Parathyroid adenoma (tissue), 2 donors: ENCODE data around the gene NOL9.

Experiments
- H2AFZ ChIP-seq: fragments of 300-600 bp; sonication (generic); one replicate; pipeline ENCODE4 v1.7.0; 2017; ENCODE audit warnings: antibody characterized with exemption, mild to moderate bottlenecking
- H3K27ac ChIP-seq: fragments of 300-600 bp; sonication (generic); one replicate; pipeline ENCODE4 v1.7.0; 2017
- H3K27me3 ChIP-seq: fragments of 300-600 bp; sonication (generic); one replicate; pipeline ENCODE4 v1.7.0; 2017; ENCODE audit warnings: low read length; ENCODE audit not compliant: control insufficient read depth, insufficient read depth
- H3K36me3 ChIP-seq: fragments of 300-600 bp; sonication (generic); one replicate; pipeline ENCODE4 v1.7.0; 2017; ENCODE audit warnings: low read length; ENCODE audit not compliant: control insufficient read depth, insufficient read depth
- H3K4me1 ChIP-seq: fragments of 300-600 bp; sonication (generic); one replicate; pipeline ENCODE4 v1.7.0; 2017; ENCODE audit warnings: control low read depth
- H3K4me2 ChIP-seq: fragments of 300-600 bp; sonication (generic); one replicate; pipeline ENCODE4 v1.7.0; 2017; ENCODE audit warnings: low read length
- H3K4me3 ChIP-seq: fragments of 300-600 bp; sonication (generic); one replicate; pipeline ENCODE4 v1.7.0; 2017; ENCODE audit warnings: low read depth, low read length
- H3K79me2 ChIP-seq: fragments of 300-600 bp; sonication (generic); one replicate; pipeline ENCODE4 v1.7.0; 2017; ENCODE audit warnings: control low read depth
- H3K9ac ChIP-seq: fragments of 300-600 bp; sonication (generic); one replicate; pipeline ENCODE4 v1.7.0; 2017; ENCODE audit warnings: mild to moderate bottlenecking
- H3K9me3 ChIP-seq: fragments of 300-600 bp; sonication (generic); one replicate; pipeline ENCODE4 v1.7.0; 2017; ENCODE audit warnings: low read length; ENCODE audit not compliant: control insufficient read depth
- TF ChIP-seq, protein P1 (sequence below): fragments of 300-600 bp; sonication (generic); IDR thresholded peaks from one replicate; pipeline ENCODE4 v1.7.0; 2017; ENCODE audit warnings: antibody characterized with exemption, mild to moderate bottlenecking
- donor health status: primary hyperparathyroidism.

Gene NOL9

GRCh38 chr1:6515771-6516170, 38.5 kb downstream of the NOL9 start:
- H3K4me3 ChIP-seq = no peak overlapping the region
- H3K9ac ChIP-seq = no peak overlapping the region
- no peaks in the 10 kb centered on the region for H3K27me3 ChIP-seq
- no peaks in the 10 kb centered on the region for H3K9me3 ChIP-seq
- TF ChIP-seq, protein P1, sequence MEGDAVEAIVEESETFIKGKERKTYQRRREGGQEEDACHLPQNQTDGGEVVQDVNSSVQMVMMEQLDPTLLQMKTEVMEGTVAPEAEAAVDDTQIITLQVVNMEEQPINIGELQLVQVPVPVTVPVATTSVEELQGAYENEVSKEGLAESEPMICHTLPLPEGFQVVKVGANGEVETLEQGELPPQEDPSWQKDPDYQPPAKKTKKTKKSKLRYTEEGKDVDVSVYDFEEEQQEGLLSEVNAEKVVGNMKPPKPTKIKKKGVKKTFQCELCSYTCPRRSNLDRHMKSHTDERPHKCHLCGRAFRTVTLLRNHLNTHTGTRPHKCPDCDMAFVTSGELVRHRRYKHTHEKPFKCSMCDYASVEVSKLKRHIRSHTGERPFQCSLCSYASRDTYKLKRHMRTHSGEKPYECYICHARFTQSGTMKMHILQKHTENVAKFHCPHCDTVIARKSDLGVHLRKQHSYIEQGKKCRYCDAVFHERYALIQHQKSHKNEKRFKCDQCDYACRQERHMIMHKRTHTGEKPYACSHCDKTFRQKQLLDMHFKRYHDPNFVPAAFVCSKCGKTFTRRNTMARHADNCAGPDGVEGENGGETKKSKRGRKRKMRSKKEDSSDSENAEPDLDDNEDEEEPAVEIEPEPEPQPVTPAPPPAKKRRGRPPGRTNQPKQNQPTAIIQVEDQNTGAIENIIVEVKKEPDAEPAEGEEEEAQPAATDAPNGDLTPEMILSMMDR = no peak
- no peaks in the 10 kb centered on the region for H3K79me2 ChIP-seq
- no peaks in the 10 kb centered on the region for H3K36me3 ChIP-seq
- no peak overlapping the region for H3K27ac ChIP-seq
- H3K4me2 ChIP-seq = no peak overlapping the region
- H3K4me1 ChIP-seq = peaks cover 10% of the 10 kb centered on the region
- H2AFZ ChIP-seq = no peak overlapping the region

DNA sequence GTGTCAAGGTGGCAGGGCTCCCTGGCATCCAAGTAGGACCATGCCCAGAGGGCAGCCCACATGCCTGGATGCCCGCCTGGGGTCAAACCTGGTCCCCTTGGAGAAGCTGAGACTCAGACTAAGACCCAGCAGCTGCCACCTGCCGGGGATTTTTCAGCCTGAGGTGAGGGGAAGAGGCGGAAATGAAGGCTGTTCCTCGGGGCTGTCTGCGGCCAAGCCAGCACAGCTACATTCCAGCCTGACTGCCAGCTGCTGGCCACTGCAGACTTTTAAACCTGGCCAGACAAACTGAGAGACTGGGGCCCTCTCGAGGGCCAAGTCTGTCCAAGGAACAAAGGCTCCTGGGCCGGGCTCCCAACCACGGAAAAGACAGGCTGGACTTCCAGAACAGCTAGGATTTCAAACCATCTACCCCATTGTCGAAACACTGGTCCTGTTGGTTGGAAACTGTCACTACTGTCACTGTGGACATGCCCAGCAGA, 41.0 kb downstream of the NOL9 start:
- Histone ChIP-seq H3K4me2 (no peak overlapping the region), H3K9ac (no peak overlapping the region), H3K27me3 (no peaks in the 10 kb centered on the region), H3K9me3 (no peaks in the 10 kb centered on the region), H3K36me3 (no peaks in the 10 kb centered on the region), H3K4me1 (no peaks in the 10 kb centered on the region), H3K79me2 (no peaks in the 10 kb centered on the region), H3K4me3 (no peak overlapping the region), H2AFZ (no peak overlapping the region), H3K27ac (no peak overlapping the region)
- TF ChIP-seq, protein P1 = no peak

DNA sequence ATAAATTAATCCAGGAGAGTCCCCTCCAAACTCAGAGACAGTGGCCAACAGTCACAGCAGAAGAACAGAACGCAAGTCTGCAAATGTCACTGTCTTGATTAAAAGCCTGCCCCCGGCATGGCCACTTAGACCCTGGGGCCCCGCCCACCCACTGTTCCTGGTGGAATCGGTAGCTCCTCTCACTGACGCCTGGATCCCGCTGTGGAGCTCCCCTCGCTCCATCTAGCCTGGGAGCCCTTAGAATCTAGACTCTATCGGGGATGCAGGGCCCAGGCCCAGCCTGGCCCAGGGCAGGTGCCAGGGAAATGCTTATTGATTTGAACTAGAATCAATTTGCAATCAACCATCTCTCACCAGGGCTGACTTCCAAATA, 41.4 kb downstream of the NOL9 start:
- no peaks in the 10 kb centered on the region for H3K4me1 ChIP-seq
- H3K27ac ChIP-seq = no peak overlapping the region
- no peak overlapping the region for H3K4me3 ChIP-seq
- no peak overlapping the region for H3K4me2 ChIP-seq
- H3K79me2 ChIP-seq = no peaks in the 10 kb centered on the region
- no peaks in the 10 kb centered on the region for H3K36me3 ChIP-seq
- TF ChIP-seq, protein P1 = no peak
- H3K27me3 ChIP-seq = no peaks in the 10 kb centered on the region
- H3K9me3 ChIP-seq = no peaks in the 10 kb centered on the region
- H2AFZ ChIP-seq = no peak overlapping the region
- H3K9ac ChIP-seq = no peak overlapping the region

DNA sequence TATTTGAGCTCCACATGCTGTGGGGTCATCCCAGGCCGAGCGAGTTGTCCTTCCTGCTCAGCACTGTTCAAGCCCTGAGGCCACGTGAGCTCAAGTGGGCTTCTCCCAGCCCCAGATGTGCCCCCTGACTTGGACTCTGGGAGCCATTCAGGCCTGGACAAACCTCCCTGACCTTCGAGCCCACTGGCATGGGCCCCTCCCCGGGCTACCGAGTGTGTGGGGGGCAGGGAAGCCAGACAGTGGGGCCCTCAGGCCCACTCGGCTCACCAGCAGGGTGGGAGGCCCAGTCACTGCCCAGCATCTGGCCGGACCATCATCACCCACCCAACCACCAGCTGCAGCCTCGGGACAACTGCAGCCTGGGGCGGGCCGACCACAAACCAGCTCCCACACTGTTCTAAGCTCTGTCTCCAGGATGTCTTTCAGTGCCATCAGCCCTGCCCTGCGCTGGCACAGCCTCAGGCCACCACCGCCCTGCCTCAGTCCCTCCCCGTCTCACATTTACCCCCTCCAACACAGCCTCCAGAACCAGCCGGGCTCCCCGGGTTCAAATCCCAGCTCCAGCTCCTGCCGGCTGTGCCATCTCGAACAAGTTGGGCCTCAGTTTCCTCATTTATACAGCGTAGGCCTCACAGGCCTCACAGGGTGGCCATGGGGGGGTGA, 41.9 kb downstream of the NOL9 start:
- H3K4me2 ChIP-seq = no peak overlapping the region
- no peak overlapping the region for H2AFZ ChIP-seq
- H3K4me3 ChIP-seq = no peak overlapping the region
- TF ChIP-seq, protein P1 = no peak
- no peaks in the 10 kb centered on the region for H3K27me3 ChIP-seq
- H3K79me2 ChIP-seq = no peaks in the 10 kb centered on the region
- no peak overlapping the region for H3K9ac ChIP-seq
- no peaks in the 10 kb centered on the region for H3K4me1 ChIP-seq
- H3K9me3 ChIP-seq = no peaks in the 10 kb centered on the region
- no peak overlapping the region for H3K27ac ChIP-seq
- no peaks in the 10 kb centered on the region for H3K36me3 ChIP-seq
